Adrenal gland (tissue), 12 donors: ENCODE data around the gene HLTF. TPM values are rescaled to one million over a fixed set of nuclear protein-coding genes. Genes with fewer than 3 reads are reported as not detected.

Source experiments
- DNase-seq, 7 donors: peaks; one replicate each; pipeline ENCODE4 v3.0.0-alpha.2; 2019 to 2020
- H3K27ac ChIP-seq, 5 donors: fragments of 200-600 bp; sonication (generic) in 4 of 5; 1 replicate in 3 of 5; 2 replicates in 2 of 5; pipeline versions ENCODE4 v1.5.1 to v1.8.0; 2016 to 2020; ENCODE audit warnings: mild to moderate bottlenecking in 1 of 5
- H3K27me3 ChIP-seq: fragments of 200-600 bp; 2 replicates; pipeline ENCODE4 v1.8.0; 2021
- H3K36me3 ChIP-seq, 2 donors: fragments of 200-600 bp; replicated peaks in 1 of 2; 1 replicate in 1 of 2; 2 replicates in 1 of 2; pipeline versions ENCODE4 v1.5.1 to v1.8.0; 2018 to 2022
- H3K4me1 ChIP-seq, 2 donors: fragments of 200-600 bp; replicated peaks in 1 of 2; 1 replicate in 1 of 2; 2 replicates in 1 of 2; pipeline versions ENCODE4 v1.5.1 to v1.8.0; 2018 to 2021
- H3K4me3 ChIP-seq, 4 donors: fragments of 200-600 bp; sonication (generic) in 3 of 4; one replicate each; pipeline ENCODE4 v1.5.1; 2016 to 2018
- H3K9me3 ChIP-seq, 3 donors: fragments of 200-600 bp; sonication (generic) in 1 of 3; replicated peaks in 1 of 3; 1 replicate in 2 of 3; 2 replicates in 1 of 3; pipeline versions ENCODE4 v1.5.1 to v1.8.0; 2016 to 2021
- POLR2A ChIP-seq, 2 donors: fragments of 450-650 bp; IDR thresholded peaks; one replicate each; pipeline ENCODE4 v1.6.1; 2017; ENCODE audit warnings: antibody characterized with exemption in 2 of 2, mild to moderate bottlenecking in 2 of 2, moderate library complexity in 1 of 2
- WGBS, 4 donors: extraction: QIAGEN DNeasy Blood & Tissue Kit in 2 of 4; methylation state at CpG; one replicate each; pipeline versions ENCODE4 v1.1.5 to v1.1.7; 2013 to 2017; 5-methylcytosine and 5-hydroxymethylcytosine counted together
- intact Hi-C, 2 donors: fragments of 100-400 bp; cut with DNase I; formaldehyde crosslinking; loops; one replicate each; pipeline versions ENCODE4 v1.14.1 to v1.15.0; 2022 to 2023
- polyA plus RNA-seq, 3 donors: library from polyadenylated mRNA; stranded (reverse); fragments of 200-250 nt in 2 of 3; fragments of 350-450 nt in 1 of 3; fragmentation: Illumina TruSeq in 1 of 3; extraction: RNeasy Lipid Tissue Mini Kit (QIAGEN cat#74804) in 1 of 3; gene quantifications; one replicate each; pipeline ENCODE4 v1.2.3, GENCODE V29; 2013 to 2014
- total RNA-seq, 9 donors: library from RNA; depleted of rRNA in 4 of 9; stranded (reverse); fragments of >200 nt in 4 of 9; fragments of 120-200 nt in 1 of 9; fragmentation: NEBNext Ultra II Directional in 1 of 9; extraction: Animal tissue kit (Norgen Biotek cat#: 25700) in 1 of 9; gene quantifications; one replicate each; pipeline versions ENCODE4 v1.1.0 to v1.2.4, GENCODE V29; 2013 to 2023
- TF ChIP-seq, protein P1 (sequence below), 6 experiments: fragments of 450-650 bp in 4 of 6; fragments of 200-600 bp in 2 of 6; sonication (generic) in 1 of 6; IDR thresholded peaks; 1 replicate in 5 of 6; 2 replicates in 1 of 6; pipeline versions ENCODE4 v1.5.1 to v1.8.0; 2016 to 2021; ENCODE audit warnings: antibody characterized with exemption in 6 of 6, mild to moderate bottlenecking in 2 of 6, moderate library complexity in 1 of 6
- donor health status: healthy with polysubstance abuse.
- donor health status: Bipolar disorder and iron deficiency.
- donor health status: DM: yes; HTN: yes; CAD: no.
- donor health status: DM: no; HTN: no; CAD: no.
- donor health status: DM: no; HTN: no; CAD: no.
- donor health status: DM: yes; HTN: yes; CAD: no.

HLTF gene
- total and polyA plus RNA-seq, 12 donors, result 5.6 to 102 (median 46.7) TPM

DNA sequence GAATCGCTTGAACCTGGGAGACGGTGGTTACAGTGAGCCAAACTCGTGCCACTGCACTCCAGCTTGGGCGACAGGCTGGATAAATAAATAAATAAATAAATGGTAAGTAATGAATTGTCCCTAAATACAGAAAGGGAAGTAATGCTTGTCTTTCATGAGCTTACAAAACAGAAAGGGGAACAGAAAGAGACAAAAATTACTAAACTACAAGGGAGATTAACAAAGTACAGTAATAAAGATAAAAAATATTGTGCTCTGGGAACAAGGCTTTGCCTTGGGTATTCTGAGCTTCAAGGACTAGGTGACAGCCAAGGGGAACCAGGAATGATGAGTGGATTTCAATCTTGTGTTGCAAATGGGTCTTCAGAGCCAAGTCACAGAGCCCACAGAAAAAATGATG lies 9.2 kb upstream of the HLTF start:
- H3K9me3 ChIP-seq, result no peaks in the 10 kb centered on the region
- DNase-seq, result no peak
- H3K27ac ChIP-seq, result no peak overlapping the region
- no peaks in the 10 kb centered on the region for H3K36me3 ChIP-seq
- intact Hi-C loops, result no loop called here
- no peaks in the 10 kb centered on the region for H3K27me3 ChIP-seq
- WGBS, 4 donors, result 82 to 88% (median 84%) methylated on average over 4 of the region's 4 CpGs
- H3K4me1 ChIP-seq, result peaks cover 0 to 2% of the 10 kb centered on the region in 2 donors
- H3K4me3 ChIP-seq, result no peak overlapping the region
- no peak for TF ChIP-seq POLR2A (IDR thresholded peaks at IDR 0.05)
- TF ChIP-seq, protein P1, sequence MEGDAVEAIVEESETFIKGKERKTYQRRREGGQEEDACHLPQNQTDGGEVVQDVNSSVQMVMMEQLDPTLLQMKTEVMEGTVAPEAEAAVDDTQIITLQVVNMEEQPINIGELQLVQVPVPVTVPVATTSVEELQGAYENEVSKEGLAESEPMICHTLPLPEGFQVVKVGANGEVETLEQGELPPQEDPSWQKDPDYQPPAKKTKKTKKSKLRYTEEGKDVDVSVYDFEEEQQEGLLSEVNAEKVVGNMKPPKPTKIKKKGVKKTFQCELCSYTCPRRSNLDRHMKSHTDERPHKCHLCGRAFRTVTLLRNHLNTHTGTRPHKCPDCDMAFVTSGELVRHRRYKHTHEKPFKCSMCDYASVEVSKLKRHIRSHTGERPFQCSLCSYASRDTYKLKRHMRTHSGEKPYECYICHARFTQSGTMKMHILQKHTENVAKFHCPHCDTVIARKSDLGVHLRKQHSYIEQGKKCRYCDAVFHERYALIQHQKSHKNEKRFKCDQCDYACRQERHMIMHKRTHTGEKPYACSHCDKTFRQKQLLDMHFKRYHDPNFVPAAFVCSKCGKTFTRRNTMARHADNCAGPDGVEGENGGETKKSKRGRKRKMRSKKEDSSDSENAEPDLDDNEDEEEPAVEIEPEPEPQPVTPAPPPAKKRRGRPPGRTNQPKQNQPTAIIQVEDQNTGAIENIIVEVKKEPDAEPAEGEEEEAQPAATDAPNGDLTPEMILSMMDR (IDR thresholded peaks at IDR 0.05), result no peak

GRCh38 chr3:149091983-149092382 lies 5.7 kb upstream of the HLTF start:
- intact Hi-C loops, result no loop called here
- Histone ChIP-seq H3K27me3 (no peaks in the 10 kb centered on the region), H3K27ac (no peak overlapping the region), H3K4me1 (peaks cover 0 to 2% of the 10 kb centered on the region in 2 donors), H3K9me3 (no peaks in the 10 kb centered on the region), H3K4me3 (no peak overlapping the region), H3K36me3 (no peaks in the 10 kb centered on the region)
- no peak for DNase-seq
- no peak for TF ChIP-seq POLR2A (IDR thresholded peaks at IDR 0.05)
- TF ChIP-seq, protein P1 (IDR thresholded peaks at IDR 0.05), result no peak
- 69 to 85% (median 75%) methylated on average over 4 of the region's 4 CpGs for WGBS, 4 donors

DNA sequence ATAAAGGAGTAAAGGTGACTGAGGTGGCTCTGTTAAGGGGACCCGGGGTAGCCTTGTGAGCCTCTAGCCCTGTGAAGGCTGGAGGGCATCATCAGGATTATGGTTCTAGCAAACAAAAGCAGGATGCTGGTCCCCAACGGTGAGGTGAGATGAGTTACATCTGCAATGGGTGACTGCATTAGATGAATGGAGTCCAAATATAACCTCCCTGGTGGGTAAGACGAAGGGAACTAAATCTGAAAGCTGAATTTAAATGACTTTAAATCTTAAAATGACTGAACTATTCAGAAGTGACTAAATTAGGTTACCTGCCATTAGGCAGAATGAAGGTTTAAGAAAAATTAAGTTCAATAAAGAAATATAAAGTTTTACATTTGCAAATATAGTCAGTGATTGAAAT lies 4.6 kb upstream of the HLTF start:
- peaks cover 0 to 6% of the 10 kb centered on the region in 2 donors for H3K4me1 ChIP-seq
- WGBS, 4 donors, result 86 to 91% (median 88%) methylated on average over 3 of the region's 3 CpGs
- no peaks in the 10 kb centered on the region for H3K9me3 ChIP-seq
- H3K36me3 ChIP-seq, result no peaks in the 10 kb centered on the region
- DNase-seq, result no peak
- H3K27me3 ChIP-seq, result no peaks in the 10 kb centered on the region
- H3K27ac ChIP-seq, result no peak overlapping the region
- TF ChIP-seq, protein P1 (IDR thresholded peaks at IDR 0.05), result no peak
- no peak for TF ChIP-seq POLR2A (IDR thresholded peaks at IDR 0.05)
- no peak overlapping the region for H3K4me3 ChIP-seq
- intact Hi-C loops, result no loop called here

- H3K36me3 ChIP-seq, result no peaks in the 10 kb centered on the region
- no peak for DNase-seq
- no peaks in the 10 kb centered on the region for H3K9me3 ChIP-seq
- WGBS, 4 donors, result 88 to 100% (median 95%) methylated on average over 1 of the region's 1 CpG
- no peak for TF ChIP-seq POLR2A (IDR thresholded peaks at IDR 0.05)
- TF ChIP-seq, protein P1 (IDR thresholded peaks at IDR 0.05), result no peak
- no peak overlapping the region for H3K27ac ChIP-seq
- H3K4me1 ChIP-seq, result peaks cover under 1 to 7% of the 10 kb centered on the region in 2 donors
- no peaks in the 10 kb centered on the region for H3K27me3 ChIP-seq
- no peak overlapping the region for H3K4me3 ChIP-seq
- intact Hi-C loops, result no loop called here
Observed at GRCh38 chr3:149090461-149090860, 4.1 kb upstream of the HLTF start.
